Measurements from ENCODE around the gene FAM32A. TPM values are rescaled to one million over a fixed set of nuclear protein-coding genes. Genes with fewer than 3 reads are reported as not detected.

Gene FAM32A
- total RNA-seq, 2 donors from 2014 or later, result 71.8 to 80.1 TPM

- no peak for DNase-seq
- no peak overlapping the region for H3K27ac Mint-ChIP-seq
- Histone ChIP-seq H3K27me3 (ENCODE audit: control insufficient read depth, insufficient read depth, low read length, poor library complexity, severe bottlenecking) (no peaks in the 10 kb centered on the region), H3K4me1 (ENCODE audit: control insufficient read depth, insufficient read depth, low read length) (no peaks in the 10 kb centered on the region), H3K9me3 (ENCODE audit: control insufficient read depth, low read length) (no peaks in the 10 kb centered on the region), H3K36me3 (ENCODE audit: control insufficient read depth, insufficient read depth, low read length) (peaks cover 57% of the 10 kb centered on the region), H3K9ac (ENCODE audit: extremely low read depth, low read length, poor library complexity, severe bottlenecking) (no peak overlapping the region), H3K27ac (ENCODE audit: low read depth, low read length) (no peak overlapping the region), H3K4me3 (ENCODE audit: low read length) (no peak overlapping the region)
- no peak for TF ChIP-seq CTCF (conservative IDR thresholded peaks at IDR 0.05)
- peaks cover 38% of the 10 kb centered on the region for H3K36me3 Mint-ChIP-seq (ENCODE audit: low read depth)
- no peaks in the 10 kb centered on the region for H3K27me3 Mint-ChIP-seq (ENCODE audit: insufficient read depth)
- 95 to 96% methylated on average over 5 to 7 of the region's 7 CpGs for WGBS, 2 experiments (ENCODE audit: insufficient coverage in 1 of 2, insufficient read length in 1 of 2)
- no peaks in the 10 kb centered on the region for H3K9me3 Mint-ChIP-seq
- H3K4me1 Mint-ChIP-seq, result no peaks in the 10 kb centered on the region
- no peak overlapping the region for H3K4me3 Mint-ChIP-seq
Measured at GRCh38 chr19:16206637-16207036, 21.4 kb downstream of the FAM32A start.

GRCh38 chr19:16207063-16207462 lies 21.9 kb downstream of the FAM32A start:
- no peaks in the 10 kb centered on the region for H3K27me3 ChIP-seq (ENCODE audit: control insufficient read depth, insufficient read depth, low read length, poor library complexity, severe bottlenecking)
- no peaks in the 10 kb centered on the region for H3K9me3 Mint-ChIP-seq
- H3K27ac ChIP-seq (ENCODE audit: low read depth, low read length), result no peak overlapping the region
- H3K36me3 Mint-ChIP-seq (ENCODE audit: low read depth), result peaks cover 42% of the 10 kb centered on the region
- H3K27ac Mint-ChIP-seq, result no peak overlapping the region
- H3K36me3 ChIP-seq (ENCODE audit: control insufficient read depth, insufficient read depth, low read length), result peaks cover 59% of the 10 kb centered on the region
- no peak overlapping the region for H3K4me3 ChIP-seq (ENCODE audit: low read length)
- H3K27me3 Mint-ChIP-seq (ENCODE audit: insufficient read depth), result no peaks in the 10 kb centered on the region
- no peaks in the 10 kb centered on the region for H3K4me1 Mint-ChIP-seq
- no peaks in the 10 kb centered on the region for H3K4me1 ChIP-seq (ENCODE audit: control insufficient read depth, insufficient read depth, low read length)
- 91 to 96% methylated on average over 9 to 10 of the region's 10 CpGs for WGBS, 2 experiments (ENCODE audit: insufficient coverage in 1 of 2, insufficient read length in 1 of 2)
- no peak for TF ChIP-seq CTCF (conservative IDR thresholded peaks at IDR 0.05)
- no peak overlapping the region for H3K4me3 Mint-ChIP-seq
- H3K9me3 ChIP-seq (ENCODE audit: control insufficient read depth, low read length), result no peaks in the 10 kb centered on the region
- no peak for DNase-seq
- H3K9ac ChIP-seq (ENCODE audit: extremely low read depth, low read length, poor library complexity, severe bottlenecking), result no peak overlapping the region

- Histone ChIP-seq H3K36me3 (ENCODE audit: control insufficient read depth, insufficient read depth, low read length) (peaks cover 58% of the 10 kb centered on the region), H3K4me1 (ENCODE audit: control insufficient read depth, insufficient read depth, low read length) (no peaks in the 10 kb centered on the region), H3K4me3 (ENCODE audit: low read length) (no peak overlapping the region), H3K27ac (ENCODE audit: low read depth, low read length) (no peak overlapping the region), H3K9ac (ENCODE audit: extremely low read depth, low read length, poor library complexity, severe bottlenecking) (no peak overlapping the region), H3K27me3 (ENCODE audit: control insufficient read depth, insufficient read depth, low read length, poor library complexity, severe bottlenecking) (no peaks in the 10 kb centered on the region), H3K9me3 (ENCODE audit: control insufficient read depth, low read length) (no peaks in the 10 kb centered on the region)
- no peak for TF ChIP-seq CTCF (conservative IDR thresholded peaks at IDR 0.05)
- Mint-ChIP-seq H3K36me3 (ENCODE audit: low read depth) (peaks cover 43% of the 10 kb centered on the region), H3K4me3 (no peak overlapping the region), H3K4me1 (no peaks in the 10 kb centered on the region), H3K27ac (no peak overlapping the region), H3K27me3 (ENCODE audit: insufficient read depth) (no peaks in the 10 kb centered on the region), H3K9me3 (no peaks in the 10 kb centered on the region)
- DNase-seq, result no peak
- 91 to 96% methylated on average over 4 to 12 of the region's 12 CpGs for WGBS, 2 experiments (ENCODE audit: insufficient coverage in 1 of 2, insufficient read length in 1 of 2)
Measured at GRCh38 chr19:16207490-16208025, 22.3 kb downstream of the FAM32A start.
